ENCODE results near the gene KLK11.

The KLK11 gene

DNA sequence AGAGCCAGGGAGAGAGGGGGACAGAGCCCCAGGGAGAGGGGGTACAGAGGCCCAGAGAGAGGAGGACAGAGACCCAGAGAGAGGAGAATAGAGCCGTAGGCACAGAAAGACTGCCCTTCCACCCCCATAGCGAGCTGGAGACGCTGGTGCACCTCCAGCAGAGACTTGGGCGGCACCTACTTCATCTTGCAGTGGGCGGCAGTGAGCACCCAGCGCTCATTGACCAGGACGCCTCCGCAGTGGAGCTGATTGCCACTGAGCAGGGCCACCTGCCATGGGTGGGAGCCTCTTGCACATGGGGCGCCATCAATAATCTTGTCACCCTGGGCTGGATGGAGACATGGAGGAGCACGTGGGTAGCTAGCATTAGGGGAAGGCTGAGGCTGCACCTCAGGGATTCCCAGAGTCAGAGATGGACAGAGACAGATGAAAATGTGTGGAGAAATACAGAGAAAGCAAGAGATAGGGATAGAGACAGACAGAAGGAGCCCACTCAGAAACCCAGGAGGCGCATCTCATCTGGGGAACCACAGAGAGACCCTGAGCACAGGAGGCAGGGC lies 44.7 kb downstream of the KLK11 start:
- no peak overlapping the region for H3K4me3 ChIP-seq (ENCODE audit: low read depth, low read length)
- TF ChIP-seq CTCF (IDR thresholded peaks at IDR 0.05; ENCODE audit: low read depth, low read length), result no peak

DNA sequence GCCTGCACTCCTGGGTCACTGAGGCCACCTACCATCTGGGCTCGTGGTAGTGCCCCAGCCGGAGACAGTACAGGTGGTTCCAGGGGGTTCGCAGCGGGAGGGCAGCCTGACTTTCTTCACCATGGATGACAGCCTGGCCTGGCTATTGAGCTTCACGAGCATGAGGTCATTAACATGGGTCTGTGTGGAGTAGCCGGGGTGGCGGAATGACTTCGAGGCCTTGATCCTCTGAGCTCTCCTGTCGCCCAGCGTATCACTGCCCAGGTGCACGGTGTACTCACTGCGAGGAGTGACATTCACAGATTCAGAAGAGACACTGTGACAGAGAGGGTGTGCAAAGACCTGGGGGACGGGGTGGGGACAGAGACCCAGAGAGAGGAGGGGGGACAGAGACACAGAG lies 46.2 kb downstream of the KLK11 start:
- TF ChIP-seq CTCF (IDR thresholded peaks at IDR 0.05; ENCODE audit: low read depth, low read length), result no peak
- no peak overlapping the region for H3K4me3 ChIP-seq (ENCODE audit: low read depth, low read length)

- H3K4me3 ChIP-seq (ENCODE audit: low read depth, low read length), result no peak overlapping the region
- TF ChIP-seq CTCF (IDR thresholded peaks at IDR 0.05; ENCODE audit: low read depth, low read length), result no peak
Observed at GRCh38 chr19:50979758-50980157, 46.7 kb downstream of the KLK11 start.

DNA sequence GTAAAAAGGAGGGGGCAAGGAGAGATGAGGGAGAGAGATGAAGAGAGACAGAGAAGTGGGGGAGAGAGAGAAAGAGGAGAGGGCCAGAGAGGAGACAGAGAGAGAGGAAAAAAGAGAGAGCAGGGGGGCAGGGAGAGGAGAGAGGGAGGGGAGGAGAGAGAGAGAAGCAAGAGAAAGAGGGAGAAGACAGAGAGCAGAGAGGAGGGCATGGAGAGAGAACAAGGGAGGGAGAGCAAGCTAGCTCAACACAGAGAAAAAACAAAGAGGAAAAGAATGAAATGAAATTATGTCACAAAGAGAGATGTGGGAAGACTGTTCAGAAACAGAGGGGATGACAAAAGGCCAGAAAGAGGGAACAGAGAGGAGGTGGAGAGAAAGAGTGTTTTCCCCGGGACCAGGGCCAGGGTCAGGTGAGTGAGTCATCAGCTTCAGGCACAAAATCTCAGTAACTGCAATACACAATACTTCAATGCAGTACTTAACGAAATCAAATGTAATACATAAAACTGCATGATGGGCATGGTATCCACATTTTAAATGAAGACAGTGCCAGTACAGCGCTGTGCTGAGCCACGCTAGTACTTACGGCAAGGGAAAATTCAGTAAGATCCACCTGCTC lies 47.5 kb downstream of the KLK11 start:
- TF ChIP-seq CTCF (IDR thresholded peaks at IDR 0.05; ENCODE audit: low read depth, low read length), result no peak
- no peak overlapping the region for H3K4me3 ChIP-seq (ENCODE audit: low read depth, low read length)

DNA sequence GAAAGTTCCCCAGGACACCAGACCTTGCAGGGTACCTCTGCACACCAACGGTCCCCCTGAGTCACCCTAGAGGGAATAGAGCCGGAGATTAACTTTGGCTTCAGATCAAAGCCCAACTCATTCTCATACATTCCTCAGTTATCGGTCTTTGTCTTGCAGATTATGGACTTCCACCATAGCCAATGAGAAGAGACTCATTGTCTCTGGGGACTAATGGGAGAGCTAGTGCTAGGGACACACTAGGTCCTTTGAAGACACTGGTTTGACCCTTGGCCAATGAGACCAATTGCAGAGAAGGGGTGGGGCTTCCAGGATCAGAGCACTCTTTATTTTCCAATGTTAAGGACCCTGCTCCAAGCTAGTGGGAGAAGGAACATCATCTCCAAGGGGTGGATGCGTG lies 48.8 kb downstream of the KLK11 start:
- no peak for TF ChIP-seq CTCF (IDR thresholded peaks at IDR 0.05; ENCODE audit: low read depth, low read length)
- no peak overlapping the region for H3K4me3 ChIP-seq (ENCODE audit: low read depth, low read length)

DNA sequence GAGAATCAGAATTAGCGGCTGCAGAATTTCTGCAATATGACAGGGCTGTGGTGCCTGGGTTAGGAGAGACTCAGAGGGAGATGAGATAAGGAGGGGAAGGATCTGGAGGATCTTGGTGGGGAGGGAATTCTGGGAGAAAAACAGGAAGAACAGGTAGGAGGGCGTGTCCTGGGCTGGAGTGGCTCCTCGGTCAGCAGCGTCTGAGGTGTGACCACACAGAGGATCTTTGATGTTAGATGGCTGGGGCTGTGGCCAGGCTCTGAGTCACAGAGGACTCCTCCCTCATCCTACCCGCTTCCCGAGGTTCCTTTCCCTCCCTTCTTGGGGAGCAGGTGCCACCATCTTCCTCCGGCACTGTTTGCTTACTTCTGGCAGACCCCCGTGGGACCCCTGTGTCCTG lies 50.6 kb downstream of the KLK11 start:
- no peak for TF ChIP-seq CTCF (IDR thresholded peaks at IDR 0.05; ENCODE audit: low read depth, low read length)
- H3K4me3 ChIP-seq (ENCODE audit: low read depth, low read length), result no peak overlapping the region

GRCh38 chr19:50974702-50975556 lies 51.5 kb downstream of the KLK11 start:
- no peak overlapping the region for H3K4me3 ChIP-seq (ENCODE audit: low read depth, low read length)
- TF ChIP-seq CTCF (IDR thresholded peaks at IDR 0.05; ENCODE audit: low read depth, low read length), result no peak
